H1 (cell line): ENCODE data around the gene TTC32. TPM values are rescaled to one million over a fixed set of nuclear protein-coding genes. Genes with fewer than 3 reads are reported as not detected.

Experiments used
- CTCF ChIA-PET: fragments of 300-600 bp; sonication (Branson Sonifier 250); formaldehyde crosslinking; loops from one replicate; lab custom pipeline; 2021; ENCODE audit not compliant: partially characterized antibody; lab: Charles Lee
- POLR2A ChIA-PET: fragments of 300-600 bp; sonication (Branson Sonifier 250); formaldehyde crosslinking; loops from one replicate; lab custom pipeline; 2021; ENCODE audit warnings: inconsistent platforms; ENCODE audit not compliant: partially characterized antibody; lab: Charles Lee
- DNase-seq, 2 experiments: peaks; one replicate each; pipeline versions ENCODE4 v3.0.0 to v3.0.0-alpha.2; 2010 to 2022; ENCODE audit warnings: low spot score in 2 of 2, low read depth in 1 of 2, mixed read lengths in 1 of 2
- FAIRE-seq: peaks from 2 replicates; lab custom pipeline; 2011; peaks lifted over from hg19 to GRCh38; lab: Jason Lieb, UNC
- H2AFZ ChIP-seq: 2 replicates; pipeline ENCODE4 v1.8.1; 2012; ENCODE audit warnings: low read length, inconsistent platforms
- H2AK5ac ChIP-seq: 2 replicates; pipeline ENCODE4 v1.6.1; 2013; ENCODE audit warnings: low read depth, low read length
- H2BK120ac ChIP-seq: replicated peaks from 2 replicates; pipeline ENCODE3; 2013; ENCODE audit warnings: low read depth, low read length, inconsistent platforms
- H2BK12ac ChIP-seq: 2 replicates; pipeline ENCODE4 v1.6.1; 2013; ENCODE audit warnings: low read depth, low read length
- H2BK15ac ChIP-seq: 2 replicates; pipeline ENCODE4 v1.6.1; 2013; ENCODE audit warnings: low read length
- H2BK20ac ChIP-seq: 2 replicates; pipeline ENCODE4 v1.6.1; 2013; ENCODE audit warnings: low read length
- H2BK5ac ChIP-seq: 2 replicates; pipeline ENCODE4 v1.6.1; 2013; ENCODE audit warnings: low read depth, low read length
- H3K14ac ChIP-seq: 2 replicates; pipeline ENCODE4 v1.6.1; 2013; ENCODE audit warnings: inconsistent platforms; ENCODE audit not compliant: insufficient read length
- H3K18ac ChIP-seq: 2 replicates; pipeline ENCODE4 v1.6.1; 2013; ENCODE audit warnings: low read length; ENCODE audit errors: extremely low read depth
- H3K23ac ChIP-seq: 2 replicates; pipeline ENCODE4 v1.6.1; 2013; ENCODE audit warnings: inconsistent platforms; ENCODE audit not compliant: insufficient read length
- H3K23me2 ChIP-seq: 2 replicates; pipeline ENCODE4 v1.6.1; 2013; ENCODE audit warnings: low read depth, low read length
- H3K27ac ChIP-seq: 2 replicates; pipeline ENCODE4 v1.6.1; 2011; ENCODE audit warnings: low read depth, low read length, inconsistent platforms
- H3K27me3 ChIP-seq, 4 experiments: replicated peaks in 1 of 4; 1 replicate in 1 of 4; 2 replicates in 3 of 4; pipeline versions ENCODE4 v1.6.1 to v1.8.1; 2011 to 2013; ENCODE audit warnings: low read length in 3 of 4, mild to moderate bottlenecking in 3 of 4, inconsistent platforms in 2 of 4, mixed read lengths in 2 of 4, moderate library complexity in 1 of 4; ENCODE audit not compliant: control insufficient read depth in 3 of 4, insufficient read depth in 3 of 4; ENCODE audit errors: extremely low read depth in 1 of 4
- H3K36me3 ChIP-seq, 4 experiments: 2 replicates each; pipeline versions ENCODE4 v1.6.1 to v1.8.1; 2011 to 2013; ENCODE audit warnings: mild to moderate bottlenecking in 4 of 4, low read length in 3 of 4, moderate library complexity in 2 of 4, control low read depth in 1 of 4, inconsistent platforms in 1 of 4; ENCODE audit not compliant: insufficient read depth in 4 of 4, control insufficient read depth in 2 of 4
- H3K4ac ChIP-seq: replicated peaks from 2 replicates; pipeline ENCODE3; 2013; ENCODE audit warnings: low read length, low read depth, mixed read lengths, inconsistent platforms; ENCODE audit not compliant: insufficient read length
- H3K4me1 ChIP-seq, 4 experiments: replicated peaks in 1 of 4; 1 replicate in 1 of 4; 2 replicates in 3 of 4; pipeline versions ENCODE4 v1.6.1 to v1.8.1; 2011 to 2013; ENCODE audit warnings: low read length in 3 of 4, inconsistent platforms in 2 of 4, mixed read lengths in 1 of 4; ENCODE audit not compliant: insufficient read depth in 4 of 4, control insufficient read depth in 3 of 4
- H3K4me2 ChIP-seq, 2 experiments: 2 replicates each; pipeline versions ENCODE4 v1.6.1 to v1.8.1; 2011 to 2013; ENCODE audit warnings: low read depth in 2 of 2, low read length in 2 of 2, control low read depth in 1 of 2, inconsistent platforms in 1 of 2, mild to moderate bottlenecking in 1 of 2; ENCODE audit not compliant: insufficient read depth in 1 of 2
- H3K4me3 ChIP-seq, 4 experiments: fragments of 200-600, 300-600 bp in 1 of 4; sonication (generic), shearing (Covaris generic), sonication (Bioruptor Twin) in 1 of 4; 2 replicates each; pipeline versions ENCODE4 v1.5.1 to v1.8.1; 2011 to 2016; ENCODE audit warnings: low read length in 4 of 4, low read depth in 3 of 4, control low read depth in 2 of 4, inconsistent platforms in 2 of 4, mild to moderate bottlenecking in 2 of 4, mixed read lengths in 1 of 4, moderate library complexity in 1 of 4; ENCODE audit not compliant: insufficient read depth in 2 of 4; ENCODE audit errors: extremely low read depth in 1 of 4
- H3K56ac ChIP-seq: replicated peaks from 2 replicates; pipeline ENCODE3; 2013; ENCODE audit warnings: low read depth, mild to moderate bottlenecking, mixed read lengths, low read length, inconsistent platforms; ENCODE audit not compliant: insufficient read length
- H3K79me1 ChIP-seq: 2 replicates; pipeline ENCODE4 v1.6.1; 2013; ENCODE audit warnings: low read depth, low read length, control low read depth
- H3K79me2 ChIP-seq, 2 experiments: 2 replicates each; pipeline versions ENCODE4 v1.6.1 to v1.8.1; 2012 to 2013; ENCODE audit warnings: low read length in 2 of 2, mild to moderate bottlenecking in 2 of 2, inconsistent platforms in 1 of 2; ENCODE audit not compliant: insufficient read depth in 2 of 2, control insufficient read depth in 1 of 2
- H3K9ac ChIP-seq, 4 experiments: replicated peaks in 1 of 4; 1 replicate in 1 of 4; 2 replicates in 3 of 4; pipeline versions ENCODE4 v1.6.1 to v1.8.1; 2011 to 2013; ENCODE audit warnings: low read depth in 3 of 4, low read length in 3 of 4, control low read depth in 2 of 4, mild to moderate bottlenecking in 2 of 4, moderate library complexity in 2 of 4, inconsistent platforms in 1 of 4; ENCODE audit errors: extremely low read depth in 1 of 4
- H3K9me3 ChIP-seq, 2 experiments: 2 replicates each; pipeline versions ENCODE4 v1.6.1 to v1.8.1; 2012 to 2013; ENCODE audit warnings: mild to moderate bottlenecking in 2 of 2, moderate library complexity in 2 of 2, control low read depth in 1 of 2, inconsistent platforms in 1 of 2, low read depth in 1 of 2, low read length in 1 of 2, mixed read lengths in 1 of 2; ENCODE audit not compliant: insufficient read depth in 2 of 2
- H4K20me1 ChIP-seq, 2 experiments: replicated peaks in 1 of 2; 2 replicates each; pipeline versions ENCODE3 to v1.8.1; 2011 to 2013; ENCODE audit warnings: inconsistent platforms in 2 of 2, low read length in 2 of 2, mild to moderate bottlenecking in 1 of 2; ENCODE audit not compliant: insufficient read depth in 2 of 2, control insufficient read depth in 1 of 2
- H4K5ac ChIP-seq: 2 replicates; pipeline ENCODE4 v1.6.1; 2013; ENCODE audit warnings: low read length, low read depth, mixed read lengths, inconsistent platforms; ENCODE audit not compliant: insufficient read length
- H4K8ac ChIP-seq: 2 replicates; pipeline ENCODE4 v1.8.0; 2013; ENCODE audit warnings: mild to moderate bottlenecking, moderate library complexity, low read length, inconsistent platforms; ENCODE audit not compliant: insufficient read depth; ENCODE audit errors: extremely low read depth
- H4K91ac ChIP-seq: replicated peaks from 2 replicates; pipeline ENCODE3; 2013; ENCODE audit warnings: low read length, mixed read lengths, inconsistent platforms; ENCODE audit not compliant: insufficient read length
- BRCA1 ChIP-seq: IDR thresholded peaks from 2 replicates; pipeline ENCODE4 v1.6.1; 2012; ENCODE audit warnings: low read depth, low read length, improper control_type of control experiment
- HDAC2 ChIP-seq, 2 experiments: fragments of 300-600 bp in 1 of 2; sonication (generic) in 1 of 2; IDR thresholded peaks; 2 replicates each; pipeline ENCODE4 v1.6.1; 2011 to 2012; ENCODE audit warnings: low read depth in 2 of 2, low read length in 2 of 2, mild to moderate bottlenecking in 2 of 2, moderate library complexity in 2 of 2, borderline replicate concordance in 1 of 2, inconsistent platforms in 1 of 2
- NANOG ChIP-seq: IDR thresholded peaks from 2 replicates; pipeline ENCODE4 v1.6.1; 2011; ENCODE audit warnings: low read length, low read depth, mild to moderate bottlenecking, inconsistent platforms; ENCODE audit not compliant: insufficient read depth, poor library complexity, severe bottlenecking
- TBP ChIP-seq: IDR thresholded peaks from 2 replicates; pipeline ENCODE4 v1.6.1; 2011; ENCODE audit warnings: low read depth, low read length, improper control_type of control experiment
- WGBS, 2 experiments: shearing (Covaris generic) in 1 of 2; methylation state at CpG; one replicate each; pipeline versions ENCODE4 v1.1.6 to v1.1.7; 2013 to 2015; ENCODE audit warnings: low lambda C conversion rate in 2 of 2, mixed read lengths in 2 of 2, inconsistent platforms in 1 of 2, low coverage in 1 of 2, missing lambda C conversion rate in 1 of 2; ENCODE audit not compliant: insufficient replicate concordance in 2 of 2, insufficient coverage in 1 of 2, insufficient read length in 1 of 2; ENCODE audit errors: extremely low coverage in 1 of 2, missing lambda C conversion rate in 1 of 2; 5-methylcytosine and 5-hydroxymethylcytosine counted together
- polyA plus RNA-seq, 7 experiments: library from polyadenylated mRNA; depleted of rRNA in 3 of 7; stranded (reverse) in 5 of 7; unstranded in 2 of 7; fragments of >200 nt in 5 of 7; fragments of 200-250 nt in 2 of 7; gene quantifications; 1 replicate in 5 of 7; 2 replicates in 1 of 7; 4 replicates in 1 of 7; pipeline versions ENCODE4 v1.2.1 to v1.2.3, GENCODE V29; 2011 to 2013; ENCODE audit warnings: missing spikeins in 2 of 7, mixed read lengths in 2 of 7
- total RNA-seq: library from RNA; stranded (reverse); fragmentation: NEBNext Ultra II Directional; extraction: Animal tissue kit (Norgen Biotek cat#: 25700); gene quantifications from 2 replicates; pipeline ENCODE4 v1.2.1, GENCODE V29; 2021

TTC32 gene
- total and polyA plus RNA-seq, 2 of the 8 experiments (the other 6 are each of a cell fraction or from before 2014, with no cell fraction given), result 6.8 to 8.7 TPM

DNA sequence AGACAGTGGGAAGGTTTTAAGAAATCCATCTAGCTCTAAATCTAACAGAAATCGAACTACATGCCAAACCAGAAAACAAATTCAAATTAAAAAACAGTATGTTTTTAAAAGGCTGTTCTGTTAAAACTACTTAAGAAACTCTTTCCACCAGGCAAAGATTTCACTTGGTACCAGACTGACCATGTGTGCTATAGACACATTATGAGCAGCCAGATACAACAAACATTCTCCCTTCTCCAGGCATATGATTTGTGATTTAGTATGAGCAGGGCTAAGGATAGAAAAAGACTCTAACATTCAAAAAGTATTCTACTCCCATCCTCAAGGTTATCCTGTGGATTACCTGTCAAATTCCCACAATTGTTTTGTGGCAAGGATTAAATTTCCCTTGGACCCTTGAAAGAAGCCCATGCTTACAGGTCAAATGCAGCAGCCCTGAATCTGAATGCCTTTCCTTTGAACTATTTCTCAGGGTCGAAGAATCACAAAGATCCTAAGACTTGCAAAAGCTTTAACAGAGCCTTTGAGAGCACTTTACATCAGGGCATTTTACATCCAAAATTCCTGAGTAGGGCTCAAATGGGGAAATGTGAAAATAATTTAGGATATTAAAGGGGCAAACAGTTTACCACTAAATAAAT, 42.5 kb upstream of the TTC32 start:
- Histone ChIP-seq H4K8ac (no peak overlapping the region), H3K79me1 (no peaks in the 10 kb centered on the region), H3K23me2 (no peaks in the 10 kb centered on the region), H3K79me2 (no peaks in the 10 kb centered on the region), H3K4me3 (peak overlapping the region in 1 of 4 experiments; percentile 25; a peak in 1 of 8 replicates), H2BK20ac (no peak overlapping the region), H3K4me2 (peak overlapping the region; percentile 28 to 57; a peak in 3 of 4 replicates), H2BK12ac (no peak overlapping the region), H2AK5ac (no peak overlapping the region), H3K36me3 (peaks cover 0 to 7% (median 1%) of the 10 kb centered on the region in 4 experiments; a peak in 4 of 8 replicates), H3K4me1 (peaks cover 0 to 10% (median 2%) of the 10 kb centered on the region in 4 experiments; a peak in 4 of 7 replicates), H2BK15ac (no peak overlapping the region), H3K9ac (no peak overlapping the region), H2BK120ac (no peak overlapping the region), H3K27me3 (no peaks in the 10 kb centered on the region), H3K27ac (no peak overlapping the region), H4K5ac (no peak overlapping the region), H4K91ac (no peak overlapping the region), H3K14ac (no peak overlapping the region), H3K23ac (no peak overlapping the region), H3K9me3 (no peaks in the 10 kb centered on the region), H3K4ac (no peak overlapping the region), H2AFZ (no peak overlapping the region), H3K18ac (no peak overlapping the region), H2BK5ac (no peak overlapping the region), H3K56ac (no peak overlapping the region), H4K20me1 (no peaks in the 10 kb centered on the region)
- ChIA-PET CTCF (interaction anchor here (1.3 to 2.0 kb wide), 4 partner anchors 9 to 71 kb away, joined by 4 to 7 read pairs (median 4); no protein-coding TSS in a partner anchor), POLR2A (interaction anchor here (1.1 kb wide), 1 partner anchor 43 kb away, joined by 3 read pairs; the partner anchor contains the start of gene TTC32)
- DNase-seq (peak in 1 of 2 experiments; percentile 21), FAIRE-seq (peak; percentile 65)
- 34% methylated on average over 2 of the region's 2 CpGs; no CpG with 5 or more reads in 1 of the 2 experiments for WGBS, 2 experiments
- no peak for TF ChIP-seq TBP
- no peak for TF ChIP-seq NANOG
- no peak for TF ChIP-seq HDAC2 (IDR thresholded peaks at IDR 0.05; ENCODE audit: borderline replicate concordance in 1 of 2, low read depth in 2 of 2, low read length in 2 of 2)
- TF ChIP-seq BRCA1, result no peak
